Urinary bladder (tissue), 4 donors: ENCODE data around the gene SLC6A18. TPM values are rescaled to one million over a fixed set of nuclear protein-coding genes. Genes with fewer than 3 reads are reported as not detected.

Experiments
- DNase-seq: peaks from one replicate; pipeline ENCODE4 v3.0.0-alpha.2; 2015; ENCODE audit errors: extremely low spot score
- H3K27ac ChIP-seq: one replicate; pipeline ENCODE4 v1.5.1; 2013; ENCODE audit warnings: low read depth, mild to moderate bottlenecking, moderate library complexity
- H3K36me3 ChIP-seq: one replicate; pipeline ENCODE4 v1.6.1; 2013; ENCODE audit warnings: mild to moderate bottlenecking, moderate library complexity; ENCODE audit not compliant: insufficient read depth
- H3K4me1 ChIP-seq: one replicate; pipeline ENCODE4 v1.6.1; 2013; ENCODE audit warnings: mild to moderate bottlenecking, moderate library complexity; ENCODE audit not compliant: insufficient read depth
- H3K4me3 ChIP-seq: one replicate; pipeline ENCODE4 v1.5.1; 2013; ENCODE audit warnings: low read depth, low read length
- WGBS: extraction: QIAGEN DNeasy Blood & Tissue Kit; methylation state at CpG from one replicate; pipeline ENCODE4 v1.1.7; 2013; 5-methylcytosine and 5-hydroxymethylcytosine counted together
- polyA plus RNA-seq: library from polyadenylated mRNA; stranded (reverse); fragments of 200-250 nt; gene quantifications from one replicate; pipeline ENCODE4 v1.2.3, GENCODE V29; 2013
- total RNA-seq: library from RNA; depleted of rRNA; stranded (reverse); fragments of >200 nt; gene quantifications from one replicate; pipeline ENCODE4 v1.2.3, GENCODE V29; 2014
- donor health status: healthy with polysubstance abuse.
- donor health status: healthy.

The SLC6A18 gene
- total and polyA plus RNA-seq, 2 donors: not detected

DNA sequence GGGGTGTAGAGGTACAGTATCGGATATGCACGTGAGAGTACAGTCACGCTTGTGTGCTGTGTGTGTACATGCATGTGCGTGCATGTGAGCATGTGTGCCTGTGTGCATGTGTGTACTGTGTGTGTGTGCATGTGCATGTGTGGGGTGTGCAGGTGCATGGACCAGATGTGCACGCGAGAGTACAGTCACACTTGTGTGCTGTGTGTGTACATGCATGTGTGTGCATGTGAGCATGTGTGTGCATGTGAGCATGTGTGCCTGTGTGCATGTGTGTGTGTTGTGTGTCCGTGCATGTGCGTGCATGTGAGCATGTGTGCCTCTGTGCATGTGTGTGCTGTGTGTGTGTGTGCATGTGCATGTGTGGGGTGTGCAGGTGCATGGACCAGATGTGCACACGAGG lies 13.5 kb upstream of the SLC6A18 start:
- Histone ChIP-seq H3K27ac (no peak overlapping the region), H3K36me3 (no peaks in the 10 kb centered on the region), H3K4me3 (no peak overlapping the region), H3K4me1 (no peaks in the 10 kb centered on the region)
- no peak for DNase-seq
- 94% methylated on average over 9 of the region's 9 CpGs for WGBS

- H3K4me3 ChIP-seq: no peak overlapping the region
- H3K4me1 ChIP-seq: no peaks in the 10 kb centered on the region
- no peak overlapping the region for H3K27ac ChIP-seq
- H3K36me3 ChIP-seq: no peaks in the 10 kb centered on the region
- DNase-seq: no peak
- WGBS: 91% methylated on average over 20 of the region's 20 CpGs
These were observed 12.9 kb upstream of the SLC6A18 start for GRCh38 chr5:1212271-1212670.

DNA sequence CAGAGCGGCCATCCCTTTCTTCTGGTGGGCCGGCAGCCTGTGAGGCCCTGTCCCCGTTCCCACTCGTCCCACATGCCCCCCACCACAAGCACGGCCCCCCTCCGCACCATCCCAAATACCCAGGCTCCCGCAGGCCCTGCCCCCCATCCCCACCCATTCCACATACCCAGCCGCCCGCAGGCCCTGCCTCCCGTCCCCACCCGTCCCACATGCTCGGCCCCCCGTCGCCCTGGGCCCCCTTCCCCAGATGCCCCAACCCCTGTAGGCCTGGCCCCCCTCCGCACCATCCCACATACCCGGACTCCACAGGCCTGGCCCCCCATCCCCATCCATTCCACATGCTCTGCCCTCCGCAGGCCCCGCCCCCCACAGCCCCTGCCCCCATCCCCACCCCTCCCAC lies 12.3 kb upstream of the SLC6A18 start:
- H3K4me1 ChIP-seq: no peaks in the 10 kb centered on the region
- 87% methylated on average over 18 of the region's 18 CpGs for WGBS
- H3K36me3 ChIP-seq: no peaks in the 10 kb centered on the region
- no peak overlapping the region for H3K4me3 ChIP-seq
- no peak for DNase-seq
- no peak overlapping the region for H3K27ac ChIP-seq

DNA sequence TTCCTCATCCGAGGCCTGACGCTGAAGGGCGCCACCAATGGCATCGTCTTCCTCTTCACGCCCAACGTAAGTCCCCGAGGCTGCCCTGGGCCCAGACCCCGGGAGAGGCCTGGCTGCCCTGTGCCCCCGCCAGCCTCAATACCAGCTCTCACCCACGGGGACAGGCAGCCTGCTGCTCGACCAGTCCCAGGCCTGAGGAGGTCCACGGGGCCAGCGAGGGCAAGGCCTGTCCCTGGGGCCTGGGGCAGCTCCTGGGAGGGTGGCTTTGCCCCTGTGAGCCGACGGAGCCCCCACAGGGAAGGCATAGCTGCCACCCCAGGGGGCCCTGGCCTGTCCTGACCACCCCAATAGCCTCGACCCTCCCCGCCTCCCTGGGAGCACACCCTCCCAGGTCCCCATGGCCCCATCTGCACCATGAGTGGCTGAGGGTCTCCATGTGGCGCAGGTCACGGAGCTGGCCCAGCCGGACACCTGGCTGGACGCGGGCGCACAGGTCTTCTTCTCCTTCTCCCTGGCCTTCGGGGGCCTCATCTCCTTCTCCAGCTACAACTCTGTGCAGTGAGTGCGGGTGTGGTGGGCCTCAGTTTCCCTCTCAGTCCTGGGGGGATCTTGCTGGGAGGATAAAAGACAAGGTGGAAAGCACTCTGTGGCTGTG lies 11.5 kb upstream of the SLC6A18 start:
- Histone ChIP-seq H3K36me3 (no peaks in the 10 kb centered on the region), H3K27ac (no peak overlapping the region), H3K4me1 (no peaks in the 10 kb centered on the region), H3K4me3 (no peak overlapping the region)
- no peak for DNase-seq
- WGBS: 89% methylated on average over 25 of the region's 25 CpGs

- Histone ChIP-seq H3K36me3 (no peaks in the 10 kb centered on the region), H3K27ac (no peak overlapping the region), H3K4me3 (no peak overlapping the region), H3K4me1 (no peaks in the 10 kb centered on the region)
- DNase-seq: no peak
- 76% methylated on average over 22 of the region's 22 CpGs for WGBS
These were observed 10.8 kb upstream of the SLC6A18 start for GRCh38 chr5:1214163-1214935.

- H3K27ac ChIP-seq: no peak overlapping the region
- 79% methylated on average over 2 of the region's 2 CpGs for WGBS
- H3K4me3 ChIP-seq: no peak overlapping the region
- H3K4me1 ChIP-seq: no peaks in the 10 kb centered on the region
- DNase-seq: no peak
- H3K36me3 ChIP-seq: no peaks in the 10 kb centered on the region
These were observed 10.3 kb upstream of the SLC6A18 start for GRCh38 chr5:1214936-1215220.

GRCh38 chr5:1215320-1216096 lies 9.7 kb upstream of the SLC6A18 start:
- Histone ChIP-seq H3K4me1 (no peaks in the 10 kb centered on the region), H3K4me3 (no peak overlapping the region), H3K27ac (no peak overlapping the region), H3K36me3 (no peaks in the 10 kb centered on the region)
- 93% methylated on average over 23 of the region's 23 CpGs for WGBS
- no peak for DNase-seq

GRCh38 chr5:1216211-1216917 lies 8.8 kb upstream of the SLC6A18 start:
- H3K4me3 ChIP-seq: no peak overlapping the region
- no peak overlapping the region for H3K27ac ChIP-seq
- 93% methylated on average over 38 of the region's 38 CpGs for WGBS
- no peaks in the 10 kb centered on the region for H3K36me3 ChIP-seq
- DNase-seq: no peak
- no peaks in the 10 kb centered on the region for H3K4me1 ChIP-seq

DNA sequence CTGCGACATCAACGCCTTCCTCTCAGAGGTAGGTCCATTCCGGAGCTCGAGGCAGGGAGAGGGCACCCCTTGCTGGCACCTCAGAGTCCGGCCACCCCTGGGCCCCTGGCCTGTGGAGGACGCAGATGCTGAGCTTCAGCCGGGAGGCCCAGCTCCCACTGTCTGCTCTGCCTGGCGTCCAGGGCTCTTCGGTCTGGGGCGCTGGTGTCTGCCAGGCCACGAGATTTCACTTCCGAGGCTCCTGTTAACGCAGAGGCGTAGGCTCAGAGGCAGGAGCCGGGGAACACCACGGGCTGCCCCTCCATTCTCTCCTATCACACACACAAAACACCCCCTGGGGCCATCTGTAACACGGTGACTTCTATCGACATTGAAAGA lies 8.3 kb upstream of the SLC6A18 start:
- WGBS: 81% methylated on average over 18 of the region's 18 CpGs
- Histone ChIP-seq H3K4me3 (no peak overlapping the region), H3K4me1 (no peaks in the 10 kb centered on the region), H3K27ac (no peak overlapping the region), H3K36me3 (no peaks in the 10 kb centered on the region)
- no peak for DNase-seq

DNA sequence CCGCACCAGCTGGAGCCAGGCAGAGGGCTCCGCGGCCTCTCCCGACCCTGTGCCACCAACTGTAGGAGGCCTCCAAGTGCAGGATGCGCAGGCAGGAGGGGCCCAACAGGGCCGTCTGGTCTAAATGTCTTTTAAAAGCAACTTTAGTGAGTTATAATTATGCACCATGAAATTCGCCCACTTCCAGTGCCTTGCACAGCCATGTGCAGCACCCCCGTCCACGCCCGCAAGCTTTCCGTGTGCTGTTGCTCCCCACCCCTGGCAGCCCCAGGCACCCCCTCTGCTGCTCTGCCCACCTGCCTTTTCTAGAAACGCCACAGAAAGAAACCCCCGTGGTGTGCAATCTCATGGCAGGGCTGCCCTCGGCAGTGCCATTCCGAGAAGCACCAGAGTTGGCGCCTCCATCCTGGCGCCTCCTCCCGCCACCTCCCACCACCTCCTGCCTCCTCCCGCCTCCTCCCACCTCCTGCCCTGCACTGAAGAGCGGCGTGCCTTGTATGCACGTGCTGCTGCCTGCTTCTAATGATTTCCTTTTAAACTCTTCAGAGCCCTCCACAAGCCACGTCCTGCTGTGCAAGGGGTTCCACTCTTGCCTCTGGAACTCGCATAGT lies 7.5 kb upstream of the SLC6A18 start:
- no peak overlapping the region for H3K4me3 ChIP-seq
- H3K27ac ChIP-seq: no peak overlapping the region
- WGBS: 52% methylated on average over 24 of the region's 24 CpGs
- H3K36me3 ChIP-seq: no peaks in the 10 kb centered on the region
- H3K4me1 ChIP-seq: no peaks in the 10 kb centered on the region
- DNase-seq: no peak

- no peak overlapping the region for H3K4me3 ChIP-seq
- H3K27ac ChIP-seq: no peak overlapping the region
- WGBS: 84% methylated on average over 38 of the region's 38 CpGs
- DNase-seq: no peak
- H3K36me3 ChIP-seq: no peaks in the 10 kb centered on the region
- H3K4me1 ChIP-seq: no peaks in the 10 kb centered on the region
These were observed 6.7 kb upstream of the SLC6A18 start for GRCh38 chr5:1218351-1219080.

DNA sequence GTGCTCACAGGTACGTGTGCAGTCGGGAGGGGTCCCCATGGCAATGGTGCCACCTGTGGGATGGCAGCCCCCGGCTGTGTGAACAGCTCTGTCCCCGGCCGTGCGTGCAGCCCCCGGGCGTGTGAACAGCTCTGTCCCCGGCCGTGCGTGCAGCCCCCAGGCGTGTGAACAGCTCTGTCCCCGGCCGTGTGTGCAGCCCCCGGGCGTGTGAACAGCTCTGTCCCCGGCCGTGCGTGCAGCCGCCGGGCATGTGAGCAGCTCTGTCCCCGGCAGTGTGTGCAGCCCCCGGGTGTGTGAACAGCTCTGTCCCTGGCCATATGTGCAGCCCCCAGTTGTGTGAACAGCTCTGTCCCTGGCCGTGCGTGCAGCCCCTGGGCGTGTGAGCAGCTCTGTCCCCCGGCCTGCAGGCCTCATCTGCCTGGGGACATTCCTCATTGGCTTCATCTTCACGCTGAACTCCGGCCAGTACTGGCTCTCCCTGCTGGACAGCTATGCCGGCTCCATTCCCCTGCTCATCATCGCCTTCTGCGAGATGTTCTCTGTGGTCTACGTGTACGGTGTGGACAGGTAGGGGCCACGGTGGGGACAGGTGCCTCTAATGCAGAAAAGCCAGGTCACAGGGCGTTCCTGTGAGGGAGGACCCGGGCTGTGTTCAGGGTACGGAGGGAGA lies 5.9 kb upstream of the SLC6A18 start:
- H3K4me3 ChIP-seq: no peak overlapping the region

More for the DNA sequence above, 5.9 kb upstream of the SLC6A18 start:
- Histone ChIP-seq H3K36me3 (no peaks in the 10 kb centered on the region), H3K4me1 (no peaks in the 10 kb centered on the region), H3K27ac (no peak overlapping the region)
- 75% methylated on average over 38 of the region's 38 CpGs for WGBS
- DNase-seq: no peak
